GM21367 (cell line): Measurements from ENCODE around the gene MKKS.

Experiments
- ATAC-seq: cut with Tn5 transposase; IDR thresholded peaks from one replicate; pipeline ENCODE4 v1.9.1; 2021; ENCODE audit not compliant: unreplicated experiment

MKKS gene

DNA sequence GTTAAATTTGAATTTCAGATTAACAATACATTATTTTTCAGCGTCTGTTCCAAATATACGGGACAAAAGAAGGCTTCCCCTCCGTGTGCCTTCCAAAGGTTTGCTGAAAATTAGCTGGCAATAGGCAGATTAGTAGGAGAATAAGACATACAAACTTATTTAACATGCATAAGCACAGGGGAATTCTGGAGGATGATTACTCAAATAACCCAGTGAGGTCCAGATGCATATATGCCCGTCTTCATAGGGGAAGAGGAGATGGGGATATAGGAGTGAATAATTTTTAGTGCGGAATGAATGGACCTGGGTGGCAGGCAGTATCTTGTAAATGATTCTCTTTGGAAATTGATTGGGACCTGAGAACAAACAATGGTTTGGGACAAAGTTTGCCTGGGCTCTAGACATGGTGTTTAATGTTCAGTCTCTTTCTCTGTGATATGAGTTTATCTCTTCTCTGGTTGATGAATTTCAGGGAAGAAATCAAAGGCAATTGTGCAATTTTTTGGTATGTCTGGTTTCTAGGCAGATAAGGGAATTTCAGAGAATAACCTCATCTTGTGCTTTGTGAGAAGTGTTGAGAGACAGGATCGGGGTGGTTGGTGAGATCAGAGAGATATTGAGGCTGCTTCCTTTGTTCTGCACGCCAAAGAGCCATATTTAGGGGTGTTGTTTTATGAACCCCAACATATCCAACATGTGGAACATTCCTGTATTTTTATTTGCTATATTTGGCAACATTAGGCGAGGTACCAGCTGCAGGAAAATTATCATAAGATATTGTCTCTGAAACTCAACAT lies 63.7 kb downstream of the MKKS start:
- no peak for ATAC-seq

- no peak for ATAC-seq
These were observed 64.3 kb downstream of the MKKS start for GRCh38 chr20:10369723-10370090.

- no peak for ATAC-seq
These were observed 65.3 kb downstream of the MKKS start for GRCh38 chr20:10368702-10369041.

DNA sequence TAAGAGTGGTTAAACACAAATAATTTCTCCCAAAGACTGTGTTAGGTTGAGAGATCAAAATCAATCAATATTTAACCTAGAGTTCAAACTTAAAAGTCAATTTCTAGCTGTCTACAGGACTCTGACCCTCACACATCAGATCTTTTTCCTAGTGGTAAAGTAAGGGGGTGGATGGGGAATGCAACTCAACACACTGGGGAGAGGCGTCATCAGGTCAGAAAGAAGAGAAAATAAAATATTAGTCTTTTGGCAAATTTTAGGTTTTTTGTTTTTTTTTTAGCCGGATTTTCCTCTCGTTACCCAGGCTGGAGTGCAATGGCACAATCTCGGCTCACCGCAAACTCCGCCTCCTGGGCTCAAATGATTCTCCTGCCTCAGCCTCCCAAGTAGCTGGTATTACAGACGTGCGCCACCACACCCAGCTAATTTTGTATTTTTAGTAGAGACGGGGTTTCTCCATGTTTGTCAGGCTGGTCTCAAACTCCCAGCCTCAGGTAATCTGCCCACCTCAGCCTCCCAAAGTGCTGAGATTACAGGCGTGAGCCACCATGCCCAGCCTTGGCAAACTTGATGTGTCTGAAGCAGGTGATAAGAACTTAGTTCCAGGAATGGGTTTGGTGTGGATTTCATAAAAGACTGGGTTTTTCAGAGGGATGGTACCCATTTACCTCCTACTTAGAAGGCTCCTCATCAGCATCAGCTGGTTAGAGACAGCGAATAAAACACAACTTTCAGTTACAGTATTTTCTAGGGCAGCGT lies 65.9 kb downstream of the MKKS start:
- ATAC-seq: no peak

DNA sequence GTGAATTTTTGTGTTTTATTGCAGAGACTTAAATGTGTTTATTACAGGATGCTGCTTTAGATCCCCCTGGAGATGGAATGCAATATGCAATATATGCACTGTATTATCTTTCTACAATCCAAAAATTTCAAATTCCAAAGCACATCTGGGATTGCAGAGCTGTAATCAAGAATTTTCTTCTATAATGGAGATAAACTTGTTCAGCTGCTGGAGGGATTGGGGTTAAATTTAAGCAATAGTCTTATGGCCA lies 66.4 kb downstream of the MKKS start:
- ATAC-seq: no peak

- no peak for ATAC-seq
These were observed 66.9 kb downstream of the MKKS start for GRCh38 chr20:10366898-10367692.

DNA sequence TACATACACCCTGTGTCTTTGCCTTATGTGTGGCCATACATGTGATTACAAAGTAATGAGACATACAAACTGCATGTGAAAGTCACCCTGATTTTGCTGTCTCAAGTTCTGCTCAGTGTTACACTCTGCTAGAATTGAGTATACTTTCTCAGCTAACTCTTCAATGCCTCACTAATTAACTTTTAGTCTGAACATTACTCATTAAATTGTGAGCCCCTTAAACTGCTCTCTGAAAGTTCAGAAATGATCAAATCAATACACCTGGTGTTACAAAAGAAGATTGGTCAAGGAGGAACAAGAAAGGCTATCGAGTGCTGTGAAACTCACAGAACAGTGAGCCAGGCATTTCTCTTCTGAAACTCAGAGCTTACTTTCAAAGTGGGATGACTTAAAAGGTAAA lies 71.3 kb downstream of the MKKS start:
- no peak for ATAC-seq

- no peak for ATAC-seq
These were observed 73.1 kb downstream of the MKKS start for GRCh38 chr20:10360878-10361277.

DNA sequence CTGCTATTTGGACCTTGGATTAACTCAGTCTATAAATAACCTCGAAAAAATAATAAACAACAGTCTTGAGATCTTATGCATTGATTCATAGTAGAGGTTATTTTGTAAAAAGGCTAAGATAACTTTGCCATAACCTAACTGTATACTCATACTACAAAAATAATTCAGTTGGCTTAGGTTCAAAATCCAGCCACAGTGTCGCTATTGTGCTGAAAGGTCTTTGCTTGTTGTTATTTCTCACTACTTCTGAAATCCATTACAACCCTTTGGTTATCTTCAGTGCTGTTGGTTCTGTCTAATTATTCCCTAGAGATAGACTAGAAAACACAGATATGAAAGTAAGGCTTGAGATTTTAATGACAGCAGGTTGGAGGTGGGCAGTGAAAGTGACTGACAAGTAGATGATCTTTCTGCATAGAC lies 74.4 kb downstream of the MKKS start:
- no peak for ATAC-seq

DNA sequence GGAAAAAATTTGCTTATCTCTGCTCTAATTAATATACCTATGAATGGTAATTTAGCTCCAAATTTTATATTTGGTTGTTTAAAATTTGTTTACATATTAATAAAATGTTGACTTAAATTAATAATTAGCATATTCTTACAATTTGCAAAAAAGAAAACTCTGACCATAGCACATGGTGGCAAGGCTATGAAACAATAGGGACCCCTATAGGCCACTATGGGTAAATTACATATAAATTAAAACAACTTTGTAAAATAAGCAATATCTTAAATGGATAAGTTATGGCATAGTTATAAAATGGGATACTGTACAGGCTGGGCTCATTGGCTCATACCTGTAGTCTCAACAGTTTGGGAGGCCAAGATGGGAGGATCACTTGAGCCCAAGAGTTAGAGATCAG lies 76.0 kb downstream of the MKKS start:
- ATAC-seq: no peak

DNA sequence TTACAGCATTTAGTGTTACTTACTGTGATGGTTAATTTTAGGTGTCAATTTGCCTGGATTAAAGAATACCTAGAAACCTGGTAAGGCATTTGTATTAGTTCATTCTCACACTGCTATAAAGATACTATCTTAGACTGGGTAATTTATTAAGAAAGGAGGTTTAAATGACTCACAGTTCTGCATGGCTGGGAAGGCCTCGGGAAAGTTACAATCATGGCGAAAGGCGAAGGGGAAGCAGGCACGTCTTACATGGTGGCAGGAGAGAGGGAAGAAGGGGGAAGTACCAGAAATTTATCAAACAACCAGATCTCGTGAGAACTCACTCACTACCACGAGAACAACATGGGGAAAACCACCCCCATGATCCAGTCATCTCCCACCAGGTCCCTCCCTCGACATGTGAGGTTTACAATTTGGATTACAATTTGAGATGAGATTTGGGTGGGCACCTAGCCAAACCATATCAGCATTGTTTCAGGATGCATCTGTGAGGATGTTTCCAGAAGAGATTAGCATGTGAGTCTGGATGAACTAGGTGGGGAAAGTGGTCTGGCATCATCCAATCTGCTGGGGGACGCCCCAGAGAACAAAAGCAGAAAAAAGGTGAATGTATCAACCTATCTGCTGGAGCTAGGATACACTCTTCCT lies 76.8 kb downstream of the MKKS start:
- ATAC-seq: no peak

- no peak for ATAC-seq
These were observed 77.4 kb downstream of the MKKS start for GRCh38 chr20:10356628-10357027.

DNA sequence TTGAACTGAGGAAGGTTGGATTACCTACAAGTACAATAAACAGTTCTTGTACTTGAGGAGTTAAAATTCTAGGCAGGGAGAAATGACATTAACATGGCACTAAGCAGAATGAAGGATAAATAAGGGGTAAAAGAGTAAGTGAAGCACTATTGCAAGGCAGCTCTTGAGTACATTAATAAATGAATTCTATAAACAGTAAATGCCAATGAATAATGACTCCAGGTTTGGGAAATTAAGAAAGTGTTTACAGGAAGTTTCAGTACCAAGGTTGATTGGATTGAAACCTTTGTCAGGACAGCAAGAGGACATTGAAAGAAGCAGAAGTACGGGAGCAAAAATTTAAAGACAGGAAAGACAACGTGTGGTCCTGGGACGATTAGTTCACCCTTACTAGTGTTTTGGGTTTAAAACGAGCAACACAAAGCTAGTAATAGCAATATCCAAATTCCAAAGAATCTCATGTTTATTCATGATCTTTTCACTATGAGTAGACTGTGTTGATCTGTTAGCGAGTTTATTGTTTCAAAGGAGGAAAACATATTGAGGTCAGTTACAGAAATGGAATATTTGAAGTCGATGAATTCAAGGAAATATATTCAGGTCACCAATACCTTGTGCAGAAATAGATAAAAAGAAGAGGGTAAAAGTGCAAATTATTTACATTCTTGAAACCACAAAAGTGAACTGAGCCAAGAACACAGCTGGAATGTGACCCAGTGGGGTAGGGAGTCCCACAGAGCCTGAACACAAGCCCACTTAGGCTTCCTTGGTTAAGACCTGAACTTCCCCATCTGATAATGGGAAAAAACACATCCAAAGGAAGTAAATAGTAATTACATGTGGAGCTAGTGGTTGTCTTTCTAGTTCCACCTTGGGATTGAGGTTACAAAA lies 80.8 kb downstream of the MKKS start:
- ATAC-seq: no peak
